MM.1S (cell line): ENCODE measurements around the gene ARHGAP42.

Experiments
- DNase-seq: peaks from one replicate; pipeline ENCODE4 v3.0.0-alpha.2; 2015
- H2AFZ ChIP-seq: fragments of 300-600 bp; sonication (generic); 2 replicates; pipeline ENCODE4 v1.6.0; 2016; ENCODE audit warnings: antibody characterized with exemption, low read length
- H3F3A ChIP-seq: fragments of 300-600 bp; sonication (generic); 2 replicates; pipeline ENCODE4 v1.6.1; 2016; ENCODE audit warnings: mild to moderate bottlenecking, antibody characterized with exemption, low read length, moderate library complexity, mixed read lengths; ENCODE audit not compliant: insufficient read depth
- H3K27ac ChIP-seq: fragments of 300-600 bp; sonication (generic); 2 replicates; pipeline ENCODE4 v1.5.1; 2016; ENCODE audit warnings: mild to moderate bottlenecking, low read length
- H3K27me3 ChIP-seq: fragments of 300-600 bp; sonication (generic); replicated peaks from 2 replicates; pipeline ENCODE4 v1.6.0; 2016; ENCODE audit warnings: low read length; ENCODE audit not compliant: insufficient read depth
- H3K36me3 ChIP-seq: fragments of 300-600 bp; sonication (generic); replicated peaks from 2 replicates; pipeline ENCODE4 v1.6.1; 2016; ENCODE audit warnings: mild to moderate bottlenecking, low read length, mixed read lengths; ENCODE audit not compliant: insufficient read depth
- H3K4me1 ChIP-seq: fragments of 300-600 bp; sonication (generic); 2 replicates; pipeline ENCODE4 v1.6.1; 2016; ENCODE audit warnings: low read length, mixed read lengths
- H3K4me2 ChIP-seq: fragments of 300-600 bp; sonication (generic); 2 replicates; pipeline ENCODE4 v1.6.0; 2016; ENCODE audit warnings: low read depth, low read length
- H3K4me3 ChIP-seq: fragments of 300-600 bp; sonication (generic); 2 replicates; pipeline ENCODE4 v1.5.1; 2016; ENCODE audit warnings: low read length, mixed read lengths
- H3K79me2 ChIP-seq: fragments of 300-600 bp; sonication (generic); 2 replicates; pipeline ENCODE4 v1.6.1; 2016; ENCODE audit warnings: mixed run types, low read length, mixed read lengths
- H3K9ac ChIP-seq: fragments of 300-600 bp; sonication (generic); 2 replicates; pipeline ENCODE4 v1.6.1; 2016; ENCODE audit warnings: low read length, mixed read lengths
- H3K9me2 ChIP-seq: fragments of 300-600 bp; sonication (generic); replicated peaks from 2 replicates; pipeline ENCODE4 v1.6.1; 2016; ENCODE audit warnings: mild to moderate bottlenecking, low read length, mixed read lengths; ENCODE audit not compliant: insufficient read depth
- H3K9me3 ChIP-seq: fragments of 300-600 bp; sonication (generic); replicated peaks from 2 replicates; pipeline ENCODE4 v1.6.1; 2016; ENCODE audit warnings: mild to moderate bottlenecking, low read length, mixed read lengths; ENCODE audit not compliant: insufficient read depth
- H4K20me1 ChIP-seq: fragments of 300-600 bp; sonication (generic); 2 replicates; pipeline ENCODE4 v1.6.1; 2016; ENCODE audit warnings: mild to moderate bottlenecking, low read length, moderate library complexity, mixed read lengths; ENCODE audit not compliant: insufficient read depth
- EZH2 ChIP-seq: fragments of 300-600 bp; sonication (generic); optimal IDR thresholded peaks from 2 replicates; pipeline ENCODE3; 2017; ENCODE audit warnings: low read depth, mild to moderate bottlenecking, antibody characterized with exemption, low read length, mixed read lengths
- EZH2phosphoT487 ChIP-seq: fragments of 300-600 bp; sonication (generic); IDR thresholded peaks from 2 replicates; pipeline ENCODE4 v1.6.1; 2018; ENCODE audit warnings: antibody characterized with exemption, low read length
- TF ChIP-seq, protein P1 (sequence below): fragments of 300-600 bp; sonication (generic); IDR thresholded peaks from 2 replicates; pipeline ENCODE4 v1.5.1; 2016; ENCODE audit warnings: antibody characterized with exemption, low read length, mixed read lengths

Gene ARHGAP42

DNA sequence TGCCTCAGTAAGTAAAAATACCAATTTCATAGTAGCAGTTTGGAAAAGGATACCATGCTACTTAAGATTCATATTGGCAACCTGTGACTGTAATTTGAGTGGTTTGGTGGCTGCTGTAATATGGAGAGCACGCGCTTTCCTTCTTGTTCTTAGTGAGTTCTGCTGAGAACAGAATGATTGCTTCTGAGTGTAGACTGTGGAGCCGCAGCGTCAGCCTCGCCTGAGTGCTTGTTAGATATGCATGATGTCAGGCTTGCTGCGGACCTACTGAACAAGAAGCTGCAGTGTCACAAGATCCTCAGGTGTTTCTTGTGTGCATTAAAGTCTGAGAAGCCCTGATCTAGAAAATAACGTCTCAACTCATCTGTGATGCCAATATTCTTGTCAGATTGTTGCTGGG, 143.2 kb downstream of the ARHGAP42 start:
- Histone ChIP-seq H3K27ac (no peak overlapping the region), H3K79me2 (no peaks in the 10 kb centered on the region), H3K4me2 (no peak overlapping the region), H3F3A (no peaks in the 10 kb centered on the region), H3K4me3 (no peak overlapping the region), H2AFZ (no peak overlapping the region), H3K36me3 (no peaks in the 10 kb centered on the region), H3K27me3 (no peaks in the 10 kb centered on the region), H3K9ac (no peak overlapping the region), H3K9me2 (no peaks in the 10 kb centered on the region), H3K9me3 (no peaks in the 10 kb centered on the region), H3K4me1 (no peaks in the 10 kb centered on the region), H4K20me1 (no peaks in the 10 kb centered on the region)
- no peak for DNase-seq
- TF ChIP-seq, protein P1, sequence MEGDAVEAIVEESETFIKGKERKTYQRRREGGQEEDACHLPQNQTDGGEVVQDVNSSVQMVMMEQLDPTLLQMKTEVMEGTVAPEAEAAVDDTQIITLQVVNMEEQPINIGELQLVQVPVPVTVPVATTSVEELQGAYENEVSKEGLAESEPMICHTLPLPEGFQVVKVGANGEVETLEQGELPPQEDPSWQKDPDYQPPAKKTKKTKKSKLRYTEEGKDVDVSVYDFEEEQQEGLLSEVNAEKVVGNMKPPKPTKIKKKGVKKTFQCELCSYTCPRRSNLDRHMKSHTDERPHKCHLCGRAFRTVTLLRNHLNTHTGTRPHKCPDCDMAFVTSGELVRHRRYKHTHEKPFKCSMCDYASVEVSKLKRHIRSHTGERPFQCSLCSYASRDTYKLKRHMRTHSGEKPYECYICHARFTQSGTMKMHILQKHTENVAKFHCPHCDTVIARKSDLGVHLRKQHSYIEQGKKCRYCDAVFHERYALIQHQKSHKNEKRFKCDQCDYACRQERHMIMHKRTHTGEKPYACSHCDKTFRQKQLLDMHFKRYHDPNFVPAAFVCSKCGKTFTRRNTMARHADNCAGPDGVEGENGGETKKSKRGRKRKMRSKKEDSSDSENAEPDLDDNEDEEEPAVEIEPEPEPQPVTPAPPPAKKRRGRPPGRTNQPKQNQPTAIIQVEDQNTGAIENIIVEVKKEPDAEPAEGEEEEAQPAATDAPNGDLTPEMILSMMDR = no peak
- TF ChIP-seq EZH2 (no peak), EZH2phosphoT487 (no peak)

DNA sequence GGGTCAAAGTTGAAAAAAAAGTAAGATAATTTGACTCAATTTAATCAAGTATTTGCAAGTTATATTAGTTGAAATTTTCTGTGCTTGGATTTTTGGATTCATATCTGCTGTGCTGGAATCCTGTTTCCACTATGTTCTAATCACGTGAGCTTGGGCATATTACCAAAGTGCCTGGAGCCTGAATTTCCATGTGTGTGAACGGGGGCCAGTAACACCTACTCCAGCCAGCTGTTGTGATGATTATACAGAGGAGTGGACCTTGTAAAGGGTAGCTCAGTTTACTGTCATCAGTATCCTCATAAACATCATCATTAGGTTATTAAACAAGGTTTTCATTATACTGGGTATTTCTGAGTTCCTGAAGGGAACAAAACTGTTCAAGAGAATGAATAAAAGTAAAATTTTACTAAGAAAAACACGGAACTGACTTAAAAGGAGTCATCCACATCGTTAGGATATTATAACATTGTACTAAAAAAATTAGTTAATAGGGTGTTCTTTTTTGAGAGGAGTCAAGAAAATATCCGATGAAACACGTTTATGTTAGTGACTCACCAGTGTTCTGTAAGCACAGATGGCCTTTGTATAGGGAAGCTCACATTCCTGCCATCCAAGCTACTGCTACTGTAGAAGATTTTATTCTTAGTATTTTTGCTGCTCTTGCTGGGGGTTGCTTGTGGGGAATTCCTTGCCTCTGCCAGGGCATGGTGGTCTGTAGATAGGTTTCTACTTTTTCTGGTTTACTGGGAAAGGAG, 144.1 kb downstream of the ARHGAP42 start:
- Histone ChIP-seq H2AFZ (no peak overlapping the region), H4K20me1 (no peaks in the 10 kb centered on the region), H3K36me3 (no peaks in the 10 kb centered on the region), H3K79me2 (no peaks in the 10 kb centered on the region), H3K27me3 (no peaks in the 10 kb centered on the region), H3K4me2 (no peak overlapping the region), H3F3A (no peaks in the 10 kb centered on the region), H3K9me2 (no peaks in the 10 kb centered on the region), H3K27ac (no peak overlapping the region), H3K4me3 (no peak overlapping the region), H3K9me3 (no peaks in the 10 kb centered on the region), H3K9ac (no peak overlapping the region), H3K4me1 (no peaks in the 10 kb centered on the region)
- DNase-seq = no peak
- TF ChIP-seq EZH2 = no peak
- TF ChIP-seq, protein P1 = no peak
- TF ChIP-seq EZH2phosphoT487 = no peak

DNA sequence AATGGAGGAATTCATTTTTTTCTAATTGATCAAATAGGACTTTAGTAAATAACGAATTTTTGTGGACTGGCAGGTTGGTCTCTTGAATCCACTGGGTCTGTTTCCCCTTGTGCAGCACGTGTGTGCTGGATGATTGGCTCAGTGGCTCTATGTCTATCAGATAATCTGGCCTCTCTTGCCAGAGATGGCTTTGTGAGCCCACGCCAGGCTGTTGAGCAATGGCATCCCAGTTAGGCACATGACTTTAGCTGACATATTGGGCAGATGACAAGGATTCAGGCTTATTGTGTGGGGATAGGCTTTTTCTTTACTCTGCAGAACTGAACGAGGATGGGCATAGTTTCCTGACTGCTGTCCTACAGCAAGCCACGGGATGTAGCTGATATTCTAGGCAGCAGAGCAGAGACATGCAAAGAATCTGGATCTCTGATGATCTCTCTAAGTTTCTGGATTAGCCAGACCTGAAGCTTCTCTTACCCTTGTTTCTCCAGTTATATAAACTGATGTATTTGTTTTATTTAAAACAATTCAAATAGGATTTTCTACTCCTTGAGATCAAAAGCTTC, 144.9 kb downstream of the ARHGAP42 start:
- H3K4me1 ChIP-seq = no peaks in the 10 kb centered on the region
- no peak overlapping the region for H3K27ac ChIP-seq
- H3K9ac ChIP-seq = no peak overlapping the region
- DNase-seq = no peak
- no peak overlapping the region for H3K4me2 ChIP-seq
- no peaks in the 10 kb centered on the region for H3F3A ChIP-seq
- no peaks in the 10 kb centered on the region for H4K20me1 ChIP-seq
- TF ChIP-seq EZH2 = no peak
- TF ChIP-seq, protein P1 = no peak
- no peaks in the 10 kb centered on the region for H3K27me3 ChIP-seq
- no peaks in the 10 kb centered on the region for H3K9me3 ChIP-seq
- H2AFZ ChIP-seq = no peak overlapping the region
- no peak overlapping the region for H3K4me3 ChIP-seq
- no peaks in the 10 kb centered on the region for H3K36me3 ChIP-seq
- H3K9me2 ChIP-seq = no peaks in the 10 kb centered on the region
- H3K79me2 ChIP-seq = no peaks in the 10 kb centered on the region
